HG03196 (cell line): ENCODE measurements around the gene HBM.
"Not testable (repeated sequence)": the region's sequence is repeated elsewhere in the genome, so short reads cannot be mapped to it uniquely, and the experiment has no call there.

Source experiments
- ATAC-seq: cut with Tn5 transposase; IDR thresholded peaks from one replicate; pipeline ENCODE4 v1.9.1; 2021; ENCODE audit not compliant: unreplicated experiment

Gene HBM

GRCh38 chr16:165539-166374 is at the start of gene HBM:
Gene HBM (plus strand): TSS chr16:165978. CDS start chr16:165998, 20 bp downstream.
- no peak for ATAC-seq

DNA sequence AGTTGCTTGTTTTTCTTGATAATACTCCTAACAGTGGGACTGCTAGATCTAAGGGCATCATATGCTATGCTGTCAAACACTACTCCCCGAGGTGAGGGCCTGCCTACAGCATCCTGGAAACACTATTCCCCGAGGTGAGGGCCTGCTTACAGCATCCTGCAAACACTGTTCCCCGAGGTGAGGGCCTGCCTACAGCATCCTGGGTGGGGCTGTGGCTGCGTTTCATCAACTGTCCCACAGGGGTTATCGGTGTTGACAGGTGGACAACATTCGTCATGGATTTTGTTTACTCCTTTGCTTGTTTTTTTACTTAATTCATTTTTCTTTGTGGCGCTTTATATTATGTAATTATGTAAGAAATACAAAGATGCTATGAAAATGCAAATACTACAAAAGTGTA is 49.8 kb upstream of the HBM start:
- no peak for ATAC-seq

- ATAC-seq: no peak
Observed at GRCh38 chr16:117379-118365, 48.1 kb upstream of the HBM start.

DNA sequence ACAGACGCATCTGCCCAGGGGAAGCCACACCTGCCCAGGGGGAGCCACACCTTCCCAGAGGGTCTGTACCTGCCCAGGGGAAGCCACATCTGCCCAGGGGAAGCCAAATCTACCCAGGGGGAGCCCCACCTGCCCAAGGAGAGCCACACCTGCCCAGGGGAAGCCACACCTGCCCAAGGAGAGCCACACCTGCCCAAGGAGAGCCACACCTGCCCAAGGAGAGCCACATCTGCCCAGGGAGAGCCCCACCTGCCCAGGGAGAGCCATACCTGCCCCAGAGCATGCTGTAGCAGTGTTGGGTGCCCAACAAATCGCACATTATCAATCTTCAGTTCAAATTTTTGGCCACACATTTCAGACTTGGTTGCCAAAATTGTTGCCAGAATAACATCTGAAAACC is 46.9 kb upstream of the HBM start:
- no peak for ATAC-seq

DNA sequence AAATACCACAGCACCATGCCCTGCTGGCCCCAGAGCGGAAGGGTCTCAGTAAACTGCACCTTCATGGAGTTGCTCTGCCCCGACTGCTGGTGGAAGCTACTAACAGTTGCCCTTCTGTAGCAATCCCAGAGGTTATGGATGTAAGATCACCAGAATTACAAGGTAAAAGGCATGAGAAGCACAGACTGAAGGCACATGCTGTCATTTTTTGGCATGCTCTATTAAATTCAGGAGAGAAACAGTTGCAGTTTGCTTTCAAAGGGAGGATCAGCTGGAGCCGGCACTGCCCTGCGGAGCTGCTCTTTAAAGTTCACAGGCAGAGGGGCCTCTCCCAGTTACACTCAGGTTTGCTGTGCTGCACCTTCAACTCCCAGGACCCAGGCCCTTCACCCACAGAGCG is 46.5 kb upstream of the HBM start:
- ATAC-seq: no peak

DNA sequence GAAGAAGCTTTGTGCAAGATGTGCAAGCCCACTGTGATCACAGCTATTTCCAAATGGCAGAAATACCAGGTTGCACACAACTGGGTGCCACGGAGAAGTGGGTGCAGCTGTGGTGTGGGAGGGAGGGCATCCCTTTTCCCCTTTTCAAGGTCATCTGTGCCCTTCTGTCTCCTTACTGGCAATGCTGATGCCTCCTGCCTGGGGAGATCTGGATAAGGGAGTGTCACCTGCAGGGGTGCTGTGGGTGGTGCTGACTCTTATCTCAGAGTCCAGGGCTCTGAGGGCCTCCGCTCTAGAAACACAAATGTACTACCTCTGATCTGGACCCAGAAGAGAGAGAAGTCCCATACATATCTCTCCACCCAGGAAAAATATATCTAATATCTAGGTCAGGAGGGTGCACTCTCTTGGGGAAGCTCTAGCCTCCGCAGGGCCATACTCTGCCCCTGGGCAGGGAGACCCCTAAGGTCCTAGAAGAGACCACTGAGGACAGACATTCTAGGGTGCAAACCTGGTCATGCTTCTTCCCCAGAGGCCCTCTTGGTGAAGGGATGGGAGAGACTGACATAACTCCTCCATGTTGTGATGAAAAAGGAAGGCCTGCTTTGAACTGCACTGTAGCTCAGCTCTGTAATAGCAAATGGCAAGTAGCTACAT is 45.8 kb upstream of the HBM start:
- ATAC-seq: no peak

- no peak for ATAC-seq
Observed at GRCh38 chr16:120756-121155, 45.0 kb upstream of the HBM start.

GRCh38 chr16:122361-122760 is 43.4 kb upstream of the HBM start:
- no peak for ATAC-seq

DNA sequence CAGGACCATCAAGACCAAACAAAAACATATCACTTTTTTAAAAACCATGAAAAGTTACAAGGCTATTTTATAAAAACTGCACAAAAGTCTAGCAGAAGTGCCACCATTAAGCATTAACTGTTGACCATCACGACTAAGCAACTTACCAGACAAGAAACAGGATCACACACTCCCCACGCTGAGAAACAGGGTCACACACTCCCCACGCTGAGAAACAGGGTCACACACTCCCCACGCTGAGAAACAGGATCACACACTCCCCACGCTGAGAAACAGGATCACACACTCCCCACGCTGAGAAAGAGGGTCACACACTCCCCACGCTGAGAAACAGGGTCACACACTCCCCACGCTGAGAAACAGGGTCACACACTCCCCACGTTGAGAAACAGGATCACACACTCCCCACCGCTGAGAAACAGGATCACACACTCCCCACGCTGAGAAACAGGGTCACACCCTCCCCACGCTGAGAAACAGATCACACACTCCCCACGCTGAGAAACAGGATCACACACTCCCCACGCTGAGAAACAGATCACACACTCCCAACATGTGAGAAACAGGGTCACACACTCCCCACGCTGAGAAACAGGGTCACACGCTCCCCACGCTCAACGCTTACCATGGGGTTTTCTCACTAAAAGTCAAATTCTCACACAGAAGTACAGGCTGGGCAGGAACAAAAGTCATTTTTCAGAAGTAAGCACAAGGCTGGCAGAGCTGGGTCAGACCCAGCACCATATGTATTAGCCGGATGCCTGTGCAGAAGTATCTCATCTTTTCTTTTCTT is 42.0 kb upstream of the HBM start:
- not testable (repeated sequence) for ATAC-seq

DNA sequence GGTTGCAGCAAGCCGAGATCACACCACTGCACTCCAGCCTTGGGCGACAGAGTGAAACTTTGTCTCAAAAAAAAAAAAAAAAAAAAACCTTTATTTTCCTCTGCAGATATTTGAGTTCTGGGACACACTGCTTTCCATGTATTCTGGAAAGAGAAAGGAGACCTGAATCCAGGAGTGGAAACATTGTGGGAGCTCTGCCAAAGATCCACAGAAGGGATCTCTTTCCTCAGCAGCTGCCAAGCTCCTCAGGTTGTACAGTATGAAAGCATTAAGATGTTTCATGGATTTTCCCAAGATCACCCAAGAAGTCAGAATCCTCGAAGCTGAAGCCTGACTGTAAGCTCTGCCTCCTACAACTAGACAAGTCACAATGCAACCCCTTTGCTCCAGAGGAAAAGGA is 40.8 kb upstream of the HBM start:
- no peak for ATAC-seq

- ATAC-seq: no peak
Observed at GRCh38 chr16:129075-129474, 36.7 kb upstream of the HBM start.

DNA sequence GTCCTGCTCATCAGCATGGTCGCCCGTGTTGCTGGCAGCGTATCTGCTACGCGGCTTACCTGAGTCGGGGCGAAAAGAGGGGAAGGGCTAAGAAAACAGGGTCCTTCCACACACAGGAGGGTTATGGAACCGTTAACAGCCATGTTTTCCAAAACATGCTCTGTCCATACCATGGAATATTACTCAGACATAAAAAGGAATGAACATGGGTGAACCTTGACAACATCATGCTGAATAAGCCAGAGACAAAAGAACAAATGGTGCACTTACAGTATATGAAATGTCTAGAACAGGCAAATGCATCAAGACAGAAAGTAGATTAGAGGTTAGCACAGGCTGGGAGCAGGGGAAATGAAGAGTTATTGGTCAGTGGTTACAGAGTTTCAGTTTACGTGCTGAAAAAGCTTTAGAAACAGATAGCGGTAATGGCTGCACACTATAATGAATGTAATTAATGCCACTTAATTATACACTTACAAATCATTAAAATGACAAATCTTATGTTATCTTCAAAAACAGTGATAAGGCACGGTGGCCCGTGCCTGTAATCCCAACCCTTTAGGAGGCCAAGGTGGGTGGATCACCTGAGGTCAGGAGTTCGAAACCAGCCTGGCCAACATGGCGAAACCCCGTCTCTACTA is 35.1 kb upstream of the HBM start:
- no peak for ATAC-seq

GRCh38 chr16:132120-132519 is 33.7 kb upstream of the HBM start:
- ATAC-seq: no peak

DNA sequence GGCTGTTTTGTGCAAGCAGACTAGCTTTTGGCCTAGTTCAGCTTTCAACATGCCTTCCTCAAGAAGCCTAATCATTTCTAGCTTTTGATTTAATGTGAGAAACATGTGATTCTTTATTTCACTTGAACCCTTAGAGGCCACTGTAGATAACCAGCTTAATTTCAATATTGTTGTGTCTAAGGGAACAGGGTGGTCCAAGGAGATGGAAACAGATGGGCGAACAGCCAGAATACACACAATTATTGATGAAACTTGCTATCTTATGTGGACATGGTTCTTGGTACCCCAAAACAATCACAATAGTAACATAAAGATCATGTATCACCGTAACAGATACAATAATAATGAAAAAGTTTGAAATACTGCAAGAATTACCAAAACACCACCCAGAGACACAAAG is 32.1 kb upstream of the HBM start:
- ATAC-seq: no peak

DNA sequence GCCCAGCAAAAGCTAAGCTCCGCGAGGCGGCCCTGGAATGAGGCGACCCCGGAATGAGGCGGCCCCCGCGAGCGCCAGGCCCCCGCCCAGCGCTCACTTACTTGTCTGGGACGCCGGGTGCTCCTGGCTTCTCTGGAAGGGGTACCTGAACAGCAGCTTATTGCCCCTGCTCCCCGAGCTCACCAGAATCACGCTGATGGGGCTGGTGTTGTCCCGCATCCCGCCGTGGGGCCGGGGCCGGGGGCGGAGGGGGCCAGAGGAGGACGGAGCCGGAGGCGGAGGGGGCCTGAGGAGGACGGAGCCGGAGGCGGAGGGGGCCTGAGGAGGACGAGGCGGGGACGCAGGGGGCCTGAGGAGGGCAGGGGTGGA is 27.7 kb upstream of the HBM start:
- no peak for ATAC-seq

DNA sequence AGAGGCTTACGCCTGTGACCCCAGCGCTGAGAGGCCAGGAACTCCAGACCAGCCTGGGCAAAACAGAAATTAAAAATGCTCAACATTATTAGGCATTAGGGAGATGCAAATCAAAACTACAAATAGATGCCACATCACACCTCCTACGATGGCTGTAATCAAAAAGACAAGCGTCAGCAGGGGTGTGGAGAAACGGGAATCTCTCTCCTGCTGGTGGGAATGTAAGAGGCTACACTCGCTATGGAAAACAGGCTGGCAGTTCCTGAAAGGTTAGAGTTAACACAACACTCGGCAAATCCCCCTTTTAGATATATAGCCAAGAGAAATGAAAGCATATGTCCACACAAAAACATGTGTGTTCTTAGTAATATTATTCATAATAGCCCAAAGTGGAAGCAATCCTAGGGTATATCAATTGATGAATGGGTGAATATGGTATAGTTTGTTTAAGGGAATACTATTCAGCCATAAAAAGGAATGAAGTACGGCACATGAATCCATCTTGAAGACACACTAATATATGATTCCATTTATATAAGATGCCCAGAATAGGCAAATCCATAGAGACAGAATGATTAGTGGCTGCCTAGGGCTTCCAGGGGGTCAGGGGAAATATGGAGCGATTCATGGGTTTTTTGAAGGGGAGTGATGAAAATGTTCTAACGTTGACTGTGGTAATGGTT is 25.5 kb upstream of the HBM start:
- no peak for ATAC-seq

DNA sequence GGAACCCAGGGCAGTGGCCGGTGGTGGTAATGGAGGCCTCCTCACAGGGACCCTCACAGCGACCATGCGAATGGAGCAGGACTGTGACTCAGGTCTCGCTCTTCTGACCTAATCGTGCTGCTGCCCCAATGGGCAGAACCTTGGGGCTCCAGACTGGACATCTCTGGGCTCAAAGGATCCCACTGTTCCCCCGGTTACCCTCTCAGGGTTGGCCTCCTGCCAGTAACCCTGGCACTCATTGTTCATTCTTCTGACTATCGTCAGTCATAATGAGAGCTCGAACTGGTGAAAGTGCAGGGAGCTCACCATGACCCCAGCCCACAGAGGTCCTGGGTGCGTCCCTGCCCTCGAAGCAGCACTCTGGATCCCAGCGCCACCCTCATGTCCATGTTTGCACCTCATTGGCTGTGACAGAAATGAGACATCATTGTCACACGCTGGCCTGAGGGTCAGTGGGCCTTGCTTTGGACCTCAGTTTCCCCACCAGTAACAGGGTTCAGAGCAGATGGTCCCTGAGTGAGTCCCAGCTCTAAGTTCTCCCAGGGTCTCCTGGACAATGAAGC is 23.3 kb upstream of the HBM start:
- ATAC-seq: no peak

DNA sequence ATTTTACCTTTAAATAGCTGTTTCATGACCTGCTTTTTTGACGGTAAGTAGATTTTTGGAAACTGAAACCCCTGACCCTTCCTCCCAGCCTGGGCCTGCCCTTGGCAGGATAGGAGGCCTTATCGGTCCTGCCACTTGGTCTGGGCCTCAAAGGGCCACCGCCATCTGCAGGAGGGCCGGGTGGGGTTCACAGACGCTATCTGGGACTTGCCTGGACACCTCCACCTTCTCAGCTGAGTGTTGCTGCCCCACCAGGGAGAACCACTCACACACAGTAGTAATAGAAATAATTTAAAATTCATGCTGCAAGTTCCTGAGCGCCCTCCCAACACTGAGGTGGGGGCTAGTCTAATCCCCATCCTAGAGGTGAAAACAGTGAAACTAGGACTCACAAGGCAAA is 22.7 kb upstream of the HBM start:
- ATAC-seq: no peak

DNA sequence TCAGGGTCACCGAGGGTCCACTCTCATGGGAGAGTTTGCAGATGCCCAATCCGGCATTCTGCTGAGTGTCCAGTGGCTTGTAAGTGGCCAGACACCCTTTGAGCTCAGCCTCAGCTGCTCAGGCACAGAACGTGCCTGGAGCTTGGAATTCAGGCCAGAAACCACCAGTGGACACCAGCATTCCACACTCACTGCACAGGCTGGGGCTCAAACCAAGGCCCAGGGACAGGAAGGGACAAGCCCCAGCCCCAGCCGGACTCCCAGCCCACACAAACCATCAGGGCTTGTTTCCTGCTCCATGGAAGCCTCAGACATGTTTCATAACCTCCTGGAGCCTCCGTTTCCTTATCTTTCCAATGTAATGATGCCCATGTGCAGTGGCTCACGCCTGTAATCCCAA is 22.3 kb upstream of the HBM start:
- ATAC-seq: no peak
